Central memory CD4-positive, alpha-beta T cell (primary cell): ENCODE results near the gene TBC1D14.
A peak's percentile ranks its signal among the peaks of the same experiment; 100 is the strongest.

Experiments
- DNase-seq: peaks from one replicate; pipeline ENCODE4 v3.0.0; 2022

The TBC1D14 gene

DNA sequence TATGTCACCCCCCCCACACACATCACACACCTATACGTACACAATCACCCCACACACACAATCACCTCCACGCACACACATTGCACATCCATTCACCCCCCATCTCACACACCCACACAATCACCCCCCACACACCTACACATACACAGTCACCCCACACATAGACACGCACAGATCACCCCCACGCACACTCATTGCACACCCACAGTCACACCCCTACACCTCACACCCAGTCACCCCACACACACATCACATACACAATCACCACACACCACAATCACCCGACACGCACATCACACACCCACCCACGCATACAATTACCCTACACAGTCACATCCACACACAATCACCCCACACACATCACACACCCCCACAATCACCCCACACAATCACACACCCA, 117.7 kb downstream of the TBC1D14 start:
- no peak for DNase-seq

DNA sequence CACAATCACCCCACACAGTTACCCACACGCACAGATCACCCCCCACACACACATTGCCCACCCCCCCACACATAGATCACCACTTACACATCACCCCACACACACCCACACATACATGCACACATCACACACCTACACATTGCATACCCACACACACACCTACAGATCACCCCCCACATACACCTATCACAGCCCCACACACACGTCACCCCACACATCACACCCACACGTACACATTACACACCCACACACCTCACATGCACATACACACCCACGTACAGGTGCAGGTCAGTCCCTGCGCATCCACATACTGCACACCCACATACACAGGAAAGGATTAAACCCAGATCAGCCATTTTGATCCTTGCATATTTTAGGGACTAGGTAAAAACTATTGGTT, 118.3 kb downstream of the TBC1D14 start:
- no peak for DNase-seq

DNA sequence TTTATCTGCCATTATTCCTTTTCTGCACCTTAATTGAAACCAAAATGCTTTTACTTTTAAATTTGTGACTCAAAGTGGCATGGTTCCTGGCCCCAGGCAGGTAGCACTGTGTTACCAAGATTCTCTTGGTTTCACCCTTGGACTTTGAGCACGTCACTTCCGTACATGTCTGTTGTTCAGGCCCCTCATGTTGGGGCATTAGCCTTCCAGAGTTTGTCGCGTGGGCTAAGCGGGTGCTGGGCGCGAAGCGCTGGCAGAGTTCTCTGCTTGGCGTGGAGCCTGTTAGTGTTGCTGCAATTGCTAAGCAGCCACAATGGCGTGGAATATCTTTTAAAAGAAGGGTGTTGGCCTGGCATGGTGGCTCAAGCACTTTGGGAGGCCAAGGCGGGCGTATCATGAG, 119.6 kb downstream of the TBC1D14 start:
- DNase-seq: no peak

DNA sequence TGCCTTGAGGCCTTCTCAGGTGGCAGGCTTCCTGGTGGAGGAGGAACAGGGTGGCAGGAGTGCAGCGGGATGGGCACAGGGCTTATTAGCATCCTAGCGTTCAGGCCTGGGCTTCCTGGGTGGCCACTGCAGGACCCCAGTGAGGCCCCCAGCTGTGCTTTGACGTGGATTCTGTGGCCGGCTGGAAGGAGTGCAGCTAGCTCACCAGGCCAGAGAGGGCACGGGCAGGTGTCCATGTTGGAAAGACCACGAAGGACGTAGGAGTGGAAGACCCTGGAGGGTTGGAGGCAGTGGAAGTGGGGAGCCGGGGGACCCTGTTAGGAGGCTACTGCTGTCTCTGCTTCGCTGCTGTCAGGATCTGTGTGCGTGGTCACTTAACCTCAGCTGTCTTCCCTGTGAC, 120.3 kb downstream of the TBC1D14 start:
- DNase-seq: no peak

DNA sequence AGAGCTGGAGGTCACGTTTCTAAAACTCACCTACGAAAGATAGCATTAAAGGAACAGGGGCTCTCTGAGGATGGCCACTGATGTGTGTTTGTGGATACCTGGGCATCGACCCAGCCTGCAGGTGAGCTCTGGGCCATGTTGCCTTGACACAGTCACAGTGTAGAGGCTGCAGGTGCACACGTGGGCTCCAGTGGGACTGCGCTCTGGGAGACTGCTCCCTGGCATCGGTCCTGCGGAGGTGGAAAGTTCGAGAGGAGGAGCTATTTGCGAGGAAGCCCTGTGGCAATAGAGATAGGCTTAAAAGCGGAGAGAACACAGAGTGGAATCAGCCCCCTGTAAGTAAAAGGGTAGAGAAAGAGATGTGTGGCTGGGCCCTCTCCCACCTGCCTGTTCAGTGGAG, 121.2 kb downstream of the TBC1D14 start:
- DNase-seq: no peak

DNA sequence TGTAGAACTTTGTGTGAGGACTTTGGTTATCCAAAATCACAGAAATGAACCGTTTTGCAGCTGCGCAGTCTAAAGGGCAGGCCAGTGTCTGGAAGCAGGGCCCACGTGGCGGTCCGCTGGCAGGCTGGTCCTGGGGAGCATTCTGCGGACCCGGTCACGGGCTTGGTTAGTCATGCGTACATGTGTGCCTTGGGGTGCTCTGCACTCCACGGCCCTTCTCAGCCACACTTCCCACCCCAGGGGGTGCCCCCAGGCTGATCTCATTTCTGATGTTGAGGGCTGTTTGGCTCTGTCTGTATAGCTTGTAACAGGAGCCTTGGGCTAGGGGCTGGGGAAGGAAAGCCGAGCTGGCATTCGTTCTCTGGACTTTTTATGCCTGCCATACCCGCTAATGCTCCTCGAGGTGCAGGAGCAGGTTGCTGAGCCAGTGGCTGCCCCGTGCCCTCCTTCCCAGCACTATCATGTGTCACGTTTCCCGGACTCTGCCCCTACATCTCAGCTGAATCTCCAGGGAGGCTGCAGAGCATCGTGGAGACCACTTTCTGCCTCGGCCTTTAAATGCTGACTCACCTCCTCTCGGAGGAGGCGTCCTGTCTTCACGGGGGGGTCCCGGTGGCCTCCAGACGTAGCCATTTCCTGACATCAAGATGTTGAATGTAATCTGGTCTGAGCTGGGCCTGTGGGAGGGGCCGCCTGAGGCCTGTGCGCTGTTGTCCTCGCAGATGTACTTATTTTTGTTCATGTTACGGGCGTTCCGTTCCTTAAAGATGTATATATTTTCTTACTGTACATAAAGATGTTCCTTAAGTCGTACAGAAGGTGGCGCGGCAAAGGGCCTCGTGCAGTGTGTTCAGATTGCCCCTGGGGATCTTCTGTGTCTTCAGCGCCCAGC, 122.2 kb downstream of the TBC1D14 start:
- no peak for DNase-seq

DNA sequence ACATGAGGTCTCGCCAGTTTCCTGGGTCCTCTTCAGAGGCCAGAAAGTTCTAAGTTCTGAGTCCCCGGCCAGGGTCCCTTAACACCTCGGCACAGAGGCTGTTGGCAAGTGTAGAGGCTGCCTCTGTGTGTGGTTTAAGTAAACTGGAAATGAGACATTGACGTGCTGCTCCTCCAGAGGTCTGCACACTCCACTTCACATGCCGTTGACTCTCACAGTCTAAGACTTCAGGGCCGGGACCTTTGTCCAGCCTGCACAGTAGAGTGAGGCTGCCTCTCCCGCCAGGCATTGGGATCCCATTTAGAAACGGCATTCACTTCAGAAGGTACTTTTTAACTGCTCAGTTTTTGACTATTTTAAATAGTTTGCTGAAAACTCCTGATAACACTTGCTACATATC, 123.0 kb downstream of the TBC1D14 start:
- no peak for DNase-seq

DNA sequence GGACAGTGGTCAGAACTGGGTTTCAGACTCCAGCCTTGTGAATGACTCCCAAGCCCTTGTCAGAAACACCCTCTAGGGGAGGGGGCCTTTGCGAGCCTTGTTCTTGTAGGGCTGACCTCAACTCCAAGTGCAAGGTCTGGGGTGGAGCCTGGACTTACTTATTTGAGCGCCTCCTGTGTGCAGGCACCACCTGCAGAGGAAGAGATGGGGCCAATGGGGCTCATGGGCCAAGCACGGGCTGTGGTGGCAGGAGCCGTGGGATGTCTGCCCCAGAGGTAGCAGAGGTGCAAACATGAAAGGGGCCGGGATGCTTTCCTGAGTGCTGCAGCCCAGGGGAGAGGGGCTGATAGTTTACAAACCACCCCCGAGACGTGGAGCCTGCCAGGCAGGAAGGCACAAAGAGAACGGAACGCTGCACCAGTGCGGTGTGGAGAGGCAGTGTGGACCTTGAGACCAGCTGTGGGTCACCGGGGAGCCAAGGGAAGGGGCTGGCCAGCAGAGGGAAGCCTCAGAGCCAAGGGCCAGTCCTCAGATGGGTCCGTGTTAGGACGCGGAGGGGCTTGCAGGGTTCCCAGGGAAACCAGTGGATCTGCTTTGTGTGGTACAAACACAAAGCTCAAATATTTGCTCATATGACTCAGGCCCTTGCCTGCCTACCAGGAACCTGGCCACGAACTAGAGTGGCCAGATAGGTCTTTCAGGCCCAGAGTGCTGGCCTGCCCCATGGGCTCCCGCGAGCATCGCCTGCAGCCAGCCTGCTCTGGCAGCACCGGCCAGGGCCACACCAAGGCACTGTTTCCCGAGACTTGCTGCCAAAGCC, 124.8 kb downstream of the TBC1D14 start:
- no peak for DNase-seq

DNA sequence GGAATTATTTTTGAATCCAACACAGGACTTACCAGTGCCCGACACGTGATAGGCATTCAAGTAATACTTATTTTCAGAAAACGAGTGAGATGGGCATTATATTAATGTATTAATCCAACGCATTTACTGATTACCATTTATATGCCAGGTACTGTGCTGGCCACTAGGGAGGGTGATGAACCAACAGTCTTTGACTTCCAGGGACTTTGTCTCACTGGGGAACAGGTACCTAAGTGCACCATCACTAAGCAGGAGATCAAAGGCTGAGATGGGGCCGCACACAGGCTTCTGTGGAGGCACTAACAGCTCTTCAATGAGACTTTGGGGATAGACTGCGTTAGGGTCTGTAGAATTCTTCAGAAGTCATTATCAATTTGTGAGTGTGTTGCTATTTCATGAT, 127.8 kb downstream of the TBC1D14 start:
- DNase-seq: no peak

DNA sequence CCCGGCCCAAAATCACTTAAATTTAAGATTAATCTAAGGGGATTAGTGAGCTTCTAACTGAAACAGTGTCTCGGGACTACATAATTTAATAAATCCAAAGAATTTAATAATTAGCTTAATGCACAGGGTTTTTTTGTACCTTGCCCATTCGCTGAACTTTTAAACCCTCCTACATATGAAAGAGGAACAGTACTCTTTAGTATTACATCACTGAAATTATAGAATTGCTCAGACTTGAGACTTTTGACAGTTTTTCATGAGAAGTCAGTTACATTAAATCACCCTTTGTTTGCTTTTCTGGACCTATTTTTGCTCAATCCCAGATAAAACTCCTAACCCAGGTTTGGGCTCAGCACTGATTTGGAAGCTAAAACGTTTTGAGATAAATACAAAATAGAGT, 131.1 kb downstream of the TBC1D14 start:
- no peak for DNase-seq

DNA sequence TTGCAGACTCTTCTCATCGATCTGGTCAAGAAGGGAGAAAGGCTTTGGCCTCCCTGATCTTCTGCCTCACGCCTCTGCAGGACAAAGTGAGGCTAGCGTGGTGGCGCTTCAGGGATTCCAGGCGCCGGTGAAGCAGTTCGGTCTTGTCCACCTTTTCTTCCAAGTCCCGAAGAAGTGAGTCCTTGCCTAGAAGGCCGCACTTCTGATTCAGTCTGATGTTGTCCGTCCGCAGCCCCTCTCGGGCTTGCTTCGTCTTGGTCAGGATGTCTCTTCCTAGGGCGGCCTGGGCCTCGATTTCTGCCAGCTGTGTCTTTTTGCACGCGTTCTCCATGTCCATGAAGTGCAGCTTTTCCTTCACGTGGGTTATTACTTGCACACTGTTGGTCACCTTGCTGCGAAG, 131.6 kb downstream of the TBC1D14 start:
- no peak for DNase-seq

DNA sequence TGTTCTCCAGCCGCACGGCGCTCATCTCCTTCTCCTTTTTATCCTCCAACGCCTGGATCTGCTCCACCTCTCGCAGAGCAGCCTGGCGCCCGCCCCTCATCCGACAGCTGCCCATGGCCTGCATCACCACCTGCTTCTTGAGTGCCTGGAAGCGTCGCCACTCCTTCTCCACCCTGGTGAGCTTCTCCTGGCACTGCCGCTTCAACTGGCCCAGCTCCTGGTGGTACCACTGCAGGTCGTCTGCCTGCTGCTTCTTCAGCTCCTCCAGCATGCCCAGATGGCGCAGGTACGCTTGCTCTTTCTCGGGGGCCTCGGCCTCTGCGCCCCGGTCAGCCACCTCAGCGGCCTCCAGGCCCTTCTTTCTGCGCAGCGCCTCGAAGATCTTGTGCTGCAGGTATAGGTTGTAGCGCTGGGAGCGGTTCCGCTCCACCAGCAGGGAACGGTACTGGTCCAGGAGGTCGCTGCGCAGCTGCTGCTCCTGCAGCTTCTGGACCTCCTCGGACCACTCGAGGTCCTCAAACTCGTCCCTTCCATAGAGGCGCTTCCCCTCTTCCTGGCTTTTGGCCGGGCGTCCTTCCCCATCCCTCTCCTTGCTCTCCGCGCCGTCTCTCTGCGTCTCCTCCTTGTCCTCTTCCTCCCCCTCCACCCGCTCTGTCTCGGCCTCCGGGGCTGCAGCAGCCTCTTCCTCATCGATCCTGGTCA, 132.3 kb downstream of the TBC1D14 start:
- no peak for DNase-seq

DNA sequence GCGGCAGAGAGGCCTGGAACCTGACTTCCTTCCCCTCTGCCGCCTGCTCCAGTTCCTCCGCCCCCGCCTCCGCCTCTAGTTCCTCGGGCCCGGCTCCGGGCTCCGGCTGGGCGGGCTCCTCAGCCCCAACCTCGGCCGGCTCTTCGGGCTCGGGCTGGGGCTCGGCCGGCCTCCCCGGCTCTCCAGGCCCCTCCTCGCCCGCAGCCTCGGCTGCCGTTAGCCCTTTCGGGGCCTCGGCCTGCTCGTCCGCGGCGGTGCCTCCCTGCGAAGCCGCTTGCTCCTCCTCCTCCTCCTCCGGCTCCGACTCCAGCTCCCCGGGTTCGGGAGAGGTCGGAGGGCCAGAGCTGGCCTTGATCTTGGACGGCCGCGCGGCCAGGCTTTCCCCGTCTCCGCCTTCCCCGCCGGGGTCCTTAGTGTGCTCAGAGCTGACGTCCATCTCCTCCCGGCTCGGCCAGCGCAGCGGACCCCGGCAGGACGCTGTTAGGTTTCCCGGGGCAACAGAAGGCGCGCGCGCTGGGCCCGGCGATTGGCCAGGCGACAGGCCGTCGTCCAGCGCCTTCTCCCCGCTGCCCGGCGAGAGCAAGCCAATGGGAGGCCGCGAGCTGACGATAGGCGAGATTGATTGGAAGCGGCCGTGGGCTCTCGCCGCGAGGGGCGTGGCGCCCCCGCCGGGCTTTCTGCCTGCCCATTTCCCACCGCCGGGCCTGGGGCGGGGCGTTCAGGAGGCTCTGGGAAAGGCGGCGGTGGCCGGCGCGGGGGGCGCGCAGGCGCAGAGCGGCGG, 133.1 kb downstream of the TBC1D14 start:
- DNase-seq: peak; percentile 90

DNA sequence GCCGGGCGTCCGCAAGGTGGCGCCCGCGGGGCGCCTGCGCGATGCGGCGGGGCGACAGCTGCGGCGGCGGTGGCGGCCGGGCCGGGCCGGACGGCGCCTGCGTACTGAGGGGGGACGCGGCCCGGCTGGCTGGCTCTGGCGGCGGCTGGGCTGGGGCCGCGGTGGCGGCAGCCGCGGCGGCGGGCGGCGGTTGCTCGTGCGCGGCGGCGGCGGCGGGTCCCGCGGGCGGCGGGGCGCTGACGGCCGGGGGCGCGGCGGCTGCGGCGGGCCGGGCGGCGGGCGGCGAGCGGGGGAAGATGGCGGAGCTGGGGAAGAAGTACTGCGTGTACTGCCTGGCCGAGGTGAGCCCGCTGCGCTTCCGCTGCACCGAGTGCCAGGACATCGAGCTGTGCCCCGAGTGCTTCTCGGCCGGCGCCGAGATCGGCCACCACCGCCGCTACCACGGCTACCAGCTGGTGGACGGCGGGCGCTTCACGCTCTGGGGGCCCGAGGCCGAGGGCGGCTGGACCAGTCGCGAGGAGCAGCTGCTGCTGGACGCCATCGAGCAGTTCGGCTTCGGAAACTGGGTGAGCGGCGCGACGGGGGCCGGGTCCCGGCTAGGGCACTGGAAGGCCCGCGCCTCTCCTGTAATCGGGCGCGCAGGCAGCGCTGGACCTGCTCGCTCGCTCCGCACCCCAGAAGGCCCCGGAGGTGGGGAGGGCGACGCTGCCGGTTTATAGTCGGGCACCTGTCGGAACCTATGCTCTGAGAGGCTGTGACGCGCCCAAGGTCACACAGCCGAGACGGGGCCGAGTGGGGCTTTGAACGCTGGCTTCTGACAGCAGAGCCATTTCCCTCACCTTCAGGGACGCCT, 133.9 kb downstream of the TBC1D14 start, which contains the start of gene TADA2B:
Gene TADA2B, plus strand, starts transcription at position 89 of the 853 bp plus-strand sequence. Its CDS starts 208 bp downstream, at position 297.
- DNase-seq: peak; percentile 56

DNA sequence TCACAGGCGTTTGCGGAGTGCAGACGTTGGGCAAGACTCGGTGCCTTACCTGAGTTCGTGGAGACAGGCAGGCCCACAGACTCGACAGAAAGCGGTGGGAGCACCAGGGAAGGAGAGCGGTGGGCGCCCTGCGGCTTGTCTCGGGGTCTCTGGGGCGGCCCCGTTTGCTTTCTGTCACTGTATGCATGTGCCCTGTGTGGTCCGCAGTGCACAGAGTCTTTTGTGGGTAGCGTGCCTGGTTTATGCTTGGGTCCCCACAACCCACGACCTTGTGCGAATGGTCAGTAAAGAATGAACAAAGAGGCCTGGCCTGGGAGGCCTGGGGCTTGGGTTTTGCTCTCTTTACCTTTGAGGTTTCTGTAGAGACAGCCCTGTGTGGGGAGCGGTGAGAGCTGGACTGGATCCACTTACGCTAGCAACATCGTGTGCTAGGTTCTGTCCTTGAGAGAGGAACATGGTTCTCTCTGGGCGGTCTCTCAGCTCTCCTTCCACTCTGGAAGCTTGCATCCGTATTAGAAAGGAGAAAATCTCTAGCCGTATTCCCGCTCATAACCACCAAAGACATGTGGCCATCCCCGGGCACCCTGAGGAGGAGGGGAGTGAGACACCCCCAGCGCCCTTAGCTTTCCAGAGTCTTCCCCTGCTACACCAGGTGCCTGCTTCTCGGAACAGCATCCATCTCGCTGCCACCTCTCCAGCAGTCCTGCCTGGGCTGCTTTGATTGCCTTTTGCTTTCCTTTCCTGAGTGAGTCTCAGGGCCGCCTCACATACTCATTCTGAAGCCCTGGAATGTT, 134.7 kb downstream of the TBC1D14 start:
- DNase-seq: no peak

DNA sequence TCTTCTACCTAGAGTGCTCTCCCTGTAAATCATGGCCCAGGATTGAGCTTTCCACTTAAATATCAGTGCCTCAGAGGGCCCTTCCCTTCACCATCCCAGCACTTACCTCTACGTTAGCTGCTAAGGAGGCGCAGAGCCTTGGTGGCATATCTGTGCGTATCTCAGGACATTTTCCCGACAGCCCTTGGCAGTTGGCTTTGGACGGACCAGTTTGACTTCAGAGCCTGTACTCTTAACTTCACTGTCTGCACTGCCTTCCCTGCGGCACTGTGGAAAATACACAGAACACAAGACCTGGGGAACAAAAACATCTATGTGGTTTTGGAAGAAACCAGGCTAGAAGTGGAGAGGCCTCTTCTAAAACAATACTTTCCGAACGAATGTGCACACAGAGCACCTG, 135.9 kb downstream of the TBC1D14 start:
- DNase-seq: no peak

DNA sequence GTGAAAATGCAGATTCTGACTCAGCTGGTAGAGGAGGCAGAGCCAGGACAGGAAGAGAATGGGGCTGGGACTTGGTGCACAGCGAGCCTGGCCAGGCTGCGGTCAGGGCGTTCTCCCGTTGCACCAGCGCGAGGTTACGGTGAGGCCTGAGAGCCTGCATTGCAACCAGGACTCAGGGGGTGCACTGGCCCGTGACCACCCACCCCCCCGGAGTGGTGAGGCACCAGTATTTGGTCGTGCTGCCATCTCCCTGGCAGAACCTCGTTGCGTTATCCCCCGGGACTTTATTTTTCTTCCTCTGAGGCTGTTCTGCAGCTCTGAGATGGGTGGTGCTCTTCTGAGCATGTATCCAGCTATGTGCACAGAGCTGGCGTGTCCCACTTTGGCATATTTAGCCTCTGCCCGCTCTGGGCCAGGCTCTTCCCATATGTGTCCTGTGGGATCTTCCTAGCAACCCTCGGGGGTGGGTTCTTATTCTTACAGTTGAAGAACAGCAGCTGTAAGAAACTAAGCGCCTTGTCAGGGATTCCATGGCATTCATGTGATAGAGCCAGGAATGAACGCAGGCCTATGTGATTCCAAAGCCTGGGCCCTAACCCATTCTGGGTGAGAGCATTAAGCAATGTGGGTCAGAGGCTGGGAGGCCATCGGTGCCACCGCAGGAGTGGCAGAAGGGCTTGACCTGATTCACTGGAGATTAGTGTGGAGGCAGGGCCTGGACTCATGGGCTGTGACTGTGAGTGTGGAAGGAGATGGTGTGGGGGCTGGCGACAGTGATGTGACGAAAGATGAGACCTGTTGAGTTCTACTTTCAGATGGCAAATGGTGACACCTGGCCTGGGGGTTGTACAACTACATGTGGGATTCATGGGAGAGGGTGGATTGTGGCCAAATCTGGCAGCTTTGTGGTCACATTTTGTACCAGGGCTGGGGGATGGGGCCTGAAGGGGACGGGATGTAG, 136.6 kb downstream of the TBC1D14 start:
- DNase-seq: no peak

DNA sequence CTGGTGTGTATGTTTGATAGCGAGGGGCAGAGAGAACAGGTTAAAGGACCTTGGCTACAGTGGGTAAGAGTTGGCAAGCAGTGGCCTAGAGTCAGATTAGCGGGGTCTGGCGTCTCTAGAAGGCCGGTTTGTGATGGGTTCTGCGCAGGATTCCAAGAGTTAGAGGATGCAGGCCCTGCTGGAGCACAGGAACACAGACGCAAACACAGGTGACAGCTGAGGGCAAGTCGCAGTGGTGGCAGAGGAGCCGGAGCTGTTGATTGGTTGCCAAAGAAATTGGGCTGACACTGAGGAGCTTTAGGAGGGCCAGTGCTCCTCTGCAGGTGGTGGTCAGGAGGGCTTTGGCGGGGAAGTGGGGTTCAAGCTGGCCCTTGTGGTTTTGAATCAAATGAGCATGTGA, 137.3 kb downstream of the TBC1D14 start:
- DNase-seq: no peak

DNA sequence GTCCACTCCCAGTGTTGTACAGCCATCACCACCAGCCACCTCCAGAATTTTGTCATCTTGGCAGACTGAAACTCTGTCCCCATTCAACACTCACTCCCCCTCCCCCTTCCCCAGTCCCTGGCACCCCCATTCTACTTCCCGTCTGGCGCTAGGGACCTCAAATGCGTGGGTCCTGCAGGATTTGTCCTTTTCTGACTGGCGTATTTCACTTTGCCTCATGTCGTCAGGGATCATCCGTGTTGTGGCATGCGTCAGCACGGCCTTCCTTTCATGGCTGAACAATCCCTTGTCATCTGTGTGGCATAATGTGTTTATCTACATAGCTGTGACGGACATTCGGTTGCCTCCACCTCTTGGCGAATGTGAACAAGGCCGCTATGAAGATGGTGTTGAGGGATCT, 139.0 kb downstream of the TBC1D14 start:
- no peak for DNase-seq
